CD14-positive monocyte (primary cell): ENCODE results near the gene SLIRP. TPM values are rescaled to one million over a fixed set of nuclear protein-coding genes. Genes with fewer than 3 reads are reported as not detected.

Experiments
- DNase-seq, 3 donors: peaks; one replicate each; pipeline ENCODE4 v3.0.0-alpha.2; 2011 to 2022
- H2AFZ ChIP-seq: 2 replicates; pipeline ENCODE4 v1.6.0; 2012; ENCODE audit warnings: mild to moderate bottlenecking, low read depth, low read length, inconsistent platforms; ENCODE audit not compliant: insufficient read depth, poor library complexity, severe bottlenecking
- H3K27ac ChIP-seq, 2 donors: 1 replicate in 1 of 2; 2 replicates in 1 of 2; pipeline ENCODE4 v1.5.1; 2012 to 2013; ENCODE audit warnings: low read length in 2 of 2, control low read depth in 1 of 2, inconsistent platforms in 1 of 2, low read depth in 1 of 2, mild to moderate bottlenecking in 1 of 2
- H3K27me3 ChIP-seq, 2 donors: one replicate each; pipeline versions ENCODE4 v1.6.0 to v1.6.1; 2011 to 2013; ENCODE audit warnings: low read length in 2 of 2; ENCODE audit not compliant: control insufficient read depth in 2 of 2, insufficient read depth in 2 of 2
- H3K36me3 ChIP-seq, 2 donors: replicated peaks in 1 of 2; 1 replicate in 1 of 2; 2 replicates in 1 of 2; pipeline versions ENCODE4 v1.5.1 to v1.6.1; 2012 to 2013; ENCODE audit warnings: low read length in 2 of 2, control low read depth in 1 of 2, inconsistent platforms in 1 of 2, mild to moderate bottlenecking in 1 of 2; ENCODE audit not compliant: insufficient read depth in 2 of 2, control insufficient read depth in 1 of 2
- H3K4me1 ChIP-seq, 2 donors: 1 replicate in 1 of 2; 2 replicates in 1 of 2; pipeline versions ENCODE4 v1.5.1 to v1.6.1; 2012 to 2013; ENCODE audit warnings: low read length in 2 of 2, control low read depth in 1 of 2, inconsistent platforms in 1 of 2, mild to moderate bottlenecking in 1 of 2, moderate library complexity in 1 of 2; ENCODE audit not compliant: insufficient read depth in 2 of 2, control insufficient read depth in 1 of 2
- H3K4me2 ChIP-seq: replicated peaks from 2 replicates; pipeline ENCODE3; 2012; ENCODE audit warnings: low read length, moderate library complexity, mild to moderate bottlenecking; ENCODE audit not compliant: poor library complexity, severe bottlenecking; ENCODE audit errors: extremely low read depth
- H3K4me3 ChIP-seq, 3 experiments: fragments of 200-600 bp in 1 of 3; sonication (generic) in 1 of 3; replicated peaks in 1 of 3; 1 replicate in 2 of 3; 2 replicates in 1 of 3; pipeline ENCODE4 v1.5.1; 2011 to 2013; ENCODE audit warnings: low read length in 3 of 3, mild to moderate bottlenecking in 3 of 3, control low read depth in 2 of 3, low read depth in 2 of 3, inconsistent platforms in 1 of 3, moderate library complexity in 1 of 3
- H3K79me2 ChIP-seq: 2 replicates; pipeline ENCODE4 v1.6.0; 2012; ENCODE audit warnings: mild to moderate bottlenecking, control low read depth, inconsistent platforms, low read length, moderate library complexity; ENCODE audit not compliant: insufficient read depth
- H3K9ac ChIP-seq: 2 replicates; pipeline ENCODE4 v1.6.0; 2017; ENCODE audit warnings: low read length, mild to moderate bottlenecking; ENCODE audit not compliant: insufficient read depth, poor library complexity, severe bottlenecking
- H3K9me3 ChIP-seq, 2 donors: replicated peaks in 1 of 2; 1 replicate in 1 of 2; 2 replicates in 1 of 2; pipeline versions ENCODE4 v1.5.1 to v1.6.1; 2012 to 2013; ENCODE audit warnings: low read length in 2 of 2, control low read depth in 1 of 2; ENCODE audit not compliant: control insufficient read depth in 1 of 2, insufficient read depth in 1 of 2
- H4K20me1 ChIP-seq: 2 replicates; pipeline ENCODE4 v1.6.0; 2012; ENCODE audit warnings: mild to moderate bottlenecking, low read length, control low read depth, moderate library complexity; ENCODE audit not compliant: insufficient read depth
- H3K27ac Mint-ChIP-seq, 7 donors: one replicate each; pipeline ENCODE4 v1.8.0; 2020; ENCODE audit warnings: mild to moderate bottlenecking in 7 of 7, mixed read lengths in 7 of 7, moderate library complexity in 6 of 7, inconsistent platforms in 2 of 7
- H3K27me3 Mint-ChIP-seq, 3 donors: one replicate each; pipeline ENCODE4 v1.8.0; 2021 to 2022; ENCODE audit warnings: low read depth in 3 of 3, mild to moderate bottlenecking in 3 of 3, mixed read lengths in 3 of 3, moderate library complexity in 3 of 3, inconsistent platforms in 1 of 3
- H3K36me3 Mint-ChIP-seq, 2 donors: one replicate each; pipeline ENCODE4 v1.8.0; 2020; ENCODE audit warnings: mixed read lengths in 2 of 2, inconsistent platforms in 1 of 2, mild to moderate bottlenecking in 1 of 2
- H3K4me1 Mint-ChIP-seq: one replicate; pipeline ENCODE4 v1.8.0; 2020; ENCODE audit warnings: mild to moderate bottlenecking, mixed read lengths
- H3K4me3 Mint-ChIP-seq, 2 donors: one replicate each; pipeline ENCODE4 v1.8.0; 2020; ENCODE audit warnings: mild to moderate bottlenecking in 2 of 2, mixed read lengths in 2 of 2, moderate library complexity in 1 of 2
- H3K9me3 Mint-ChIP-seq, 7 donors: one replicate each; pipeline ENCODE4 v1.8.0; 2020 to 2022; ENCODE audit warnings: mixed read lengths in 7 of 7, mild to moderate bottlenecking in 6 of 7, moderate library complexity in 6 of 7, inconsistent platforms in 2 of 7
- CTCF ChIP-seq: fragments of 200-600 bp; IDR thresholded peaks from one replicate; pipeline ENCODE4 v1.8.0; 2022; ENCODE audit warnings: antibody characterized with exemption, mild to moderate bottlenecking
- WGBS: methylation state at CpG from one replicate; pipeline ENCODE4 v1.1.5; 2013; ENCODE audit warnings: missing lambda C conversion rate; ENCODE audit not compliant: insufficient coverage; 5-methylcytosine and 5-hydroxymethylcytosine counted together
- intact Hi-C, 2 donors: fragments of 100-400 bp; cut with micrococcal nuclease; formaldehyde crosslinking; loops; one replicate each; pipeline versions ENCODE4 v1.15.0 to v1.15.1; 2023
- polyA plus RNA-seq, 3 donors: library from polyadenylated mRNA; depleted of rRNA in 1 of 3; unstranded in 2 of 3; stranded (reverse) in 1 of 3; fragments of 300-500 nt in 2 of 3; fragments of >200 nt in 1 of 3; fragmentation: Illumina TruSeq in 2 of 3; gene quantifications; 1 replicate in 2 of 3; 2 replicates in 1 of 3; pipeline ENCODE4 v1.2.3, GENCODE V29; 2012 to 2021

SLIRP gene
- polyA plus RNA-seq, 3 donors = 89.3 to 402 (median 323) TPM

- H3K4me2 ChIP-seq = no peak overlapping the region
- H2AFZ ChIP-seq = no peak overlapping the region
- H3K36me3 ChIP-seq = peaks cover 78 to 97% of the 10 kb centered on the region in 2 donors
- intact Hi-C loops = no loop called here
- Mint-ChIP-seq H3K27me3 (peaks cover 0 to 1% (median 0%) of the 10 kb centered on the region in 3 donors), H3K36me3 (peaks cover 77 to 91% of the 10 kb centered on the region in 2 donors), H3K4me3 (no peak overlapping the region), H3K27ac (no peak overlapping the region), H3K4me1 (no peaks in the 10 kb centered on the region), H3K9me3 (no peaks in the 10 kb centered on the region)
- no peak overlapping the region for H3K4me3 ChIP-seq
- no peaks in the 10 kb centered on the region for H3K27me3 ChIP-seq
- no peaks in the 10 kb centered on the region for H3K79me2 ChIP-seq
- no peak overlapping the region for H3K9ac ChIP-seq
- WGBS = no CpG with 5 or more reads among the region's 2 CpGs
- TF ChIP-seq CTCF = no peak
- no peaks in the 10 kb centered on the region for H4K20me1 ChIP-seq
- H3K9me3 ChIP-seq = no peaks in the 10 kb centered on the region
- no peak for DNase-seq
- no peak overlapping the region for H3K27ac ChIP-seq
- H3K4me1 ChIP-seq = no peaks in the 10 kb centered on the region
Measured at GRCh38 chr14:77691259-77691658, 16.6 kb upstream of the SLIRP start.

- Histone ChIP-seq H3K27ac (peak overlapping the region; percentile 64 to 83), H3K4me1 (peaks cover 23 to 32% of the 10 kb centered on the region in 2 donors), H3K9ac (peak overlapping the region; percentile 75), H2AFZ (peak overlapping the region; percentile 97), H3K36me3 (peaks cover 35 to 53% of the 10 kb centered on the region in 2 donors), H3K79me2 (peaks cover 82% of the 10 kb centered on the region), H4K20me1 (peaks cover 5% of the 10 kb centered on the region), H3K27me3 (no peaks in the 10 kb centered on the region), H3K4me3 (peak overlapping the region; percentile 98 to 100 (median 98)), H3K4me2 (peak overlapping the region; percentile 75), H3K9me3 (no peaks in the 10 kb centered on the region)
- intact Hi-C loops = loop anchor here (5.0 to 10.0 kb wide), 4 partner anchors 50 to 250 kb away; partner anchors contain the start of genes AHSA1 (in 1 of the 2), SNW1 (in 1 of the 2) and VIPAS39 (in 1 of the 2)
- peak overlapping the region; percentile 92 to 97 for H3K4me3 Mint-ChIP-seq
- 0% methylated on average over 9 of the region's 14 CpGs for WGBS
- H3K27me3 Mint-ChIP-seq = no peaks in the 10 kb centered on the region
- TF ChIP-seq CTCF = peak; percentile 61
- no peaks in the 10 kb centered on the region for H3K9me3 Mint-ChIP-seq
- H3K27ac Mint-ChIP-seq = peak overlapping the region; percentile 62 to 97 (median 90)
- H3K4me1 Mint-ChIP-seq = peaks cover 28% of the 10 kb centered on the region
- peaks cover 35 to 53% of the 10 kb centered on the region in 2 donors for H3K36me3 Mint-ChIP-seq
- DNase-seq = peak; percentile 18 to 32 (median 25)
Measured at GRCh38 chr14:77707355-77707723, 564 bp upstream of the SLIRP start.
